DND-41 (cell line): ENCODE measurements around the gene TSPYL2.

Experiments used
- ATAC-seq: fragments of 200-7000 bp; cut with Tn5 transposase; 3 replicates; pipeline ENCODE4 v1.9.1; 2021; ENCODE audit warnings: low read depth; ENCODE audit not compliant: insufficient read depth
- DNase-seq: peaks from one replicate; pipeline ENCODE4 v3.0.0-alpha.2; 2020
- H2AFZ ChIP-seq: 2 replicates; pipeline ENCODE4 v1.6.0; 2012; ENCODE audit warnings: low read depth, low read length
- H3K27ac ChIP-seq: 2 replicates; pipeline ENCODE4 v1.5.1; 2012; ENCODE audit warnings: low read length, inconsistent platforms
- H3K27me3 ChIP-seq: fragments of 200-600 bp; sonication (generic); 2 replicates; pipeline ENCODE4 v1.6.0; 2012; ENCODE audit warnings: low read length, mild to moderate bottlenecking, inconsistent platforms; ENCODE audit not compliant: insufficient read depth, poor library complexity
- H3K36me3 ChIP-seq: 2 replicates; pipeline ENCODE4 v1.5.1; 2012; ENCODE audit warnings: low read length, inconsistent platforms; ENCODE audit not compliant: insufficient read depth
- H3K4me1 ChIP-seq: 2 replicates; pipeline ENCODE4 v1.5.1; 2012; ENCODE audit warnings: mild to moderate bottlenecking, low read length; ENCODE audit not compliant: insufficient read depth
- H3K4me2 ChIP-seq: 2 replicates; pipeline ENCODE4 v1.6.0; 2012; ENCODE audit warnings: mild to moderate bottlenecking, moderate library complexity, low read length, inconsistent platforms; ENCODE audit not compliant: insufficient read depth
- H3K4me3 ChIP-seq, 2 experiments: fragments of 200-600 bp in 1 of 2; shearing (Covaris generic) in 1 of 2; 2 replicates each; pipeline ENCODE4 v1.5.1; 2012 to 2016; ENCODE audit warnings: inconsistent platforms in 2 of 2, low read length in 2 of 2, mild to moderate bottlenecking in 2 of 2, low read depth in 1 of 2, moderate library complexity in 1 of 2
- H3K79me2 ChIP-seq: 2 replicates; pipeline ENCODE4 v1.6.0; 2012; ENCODE audit warnings: low read length, inconsistent platforms; ENCODE audit not compliant: insufficient read depth
- H3K9ac ChIP-seq: 2 replicates; pipeline ENCODE4 v1.6.0; 2012; ENCODE audit warnings: low read depth, mild to moderate bottlenecking, inconsistent platforms, low read length, moderate library complexity
- H3K9me3 ChIP-seq: 2 replicates; pipeline ENCODE4 v1.5.1; 2012; ENCODE audit warnings: low read length, moderate library complexity, mild to moderate bottlenecking, inconsistent platforms; ENCODE audit not compliant: insufficient read depth, severe bottlenecking
- H4K20me1 ChIP-seq: 2 replicates; pipeline ENCODE4 v1.6.0; 2012; ENCODE audit warnings: low read length; ENCODE audit not compliant: insufficient read depth
- CTCF ChIP-seq: IDR thresholded peaks from 2 replicates; pipeline ENCODE4 v1.5.1; 2012; ENCODE audit warnings: borderline replicate concordance, low read length, moderate library complexity, mild to moderate bottlenecking; ENCODE audit not compliant: poor library complexity, severe bottlenecking; ENCODE audit errors: extremely low read depth
- EZH2 ChIP-seq: IDR thresholded peaks from 3 replicates; pipeline ENCODE4 v1.6.1; 2012; ENCODE audit warnings: borderline replicate concordance, low read depth, mild to moderate bottlenecking, moderate library complexity, low read length, inconsistent platforms; ENCODE audit not compliant: severe bottlenecking

The TSPYL2 gene

GRCh38 chrX:53135581-53135980 is 53.4 kb downstream of the TSPYL2 start:
- Histone ChIP-seq H3K4me1 (no peaks in the 10 kb centered on the region), H3K27ac (no peak overlapping the region), H3K27me3 (no peaks in the 10 kb centered on the region)

More at GRCh38 chrX:53135581-53135980, 53.4 kb downstream of the TSPYL2 start:
- Histone ChIP-seq H3K4me2 (no peak overlapping the region), H3K79me2 (no peaks in the 10 kb centered on the region; the same call in 1 of the 2 replicates), H3K36me3 (peaks cover 11% of the 10 kb centered on the region), H4K20me1 (no peaks in the 10 kb centered on the region), H3K4me3 (no peak overlapping the region), H3K9ac (no peak overlapping the region), H2AFZ (no peak overlapping the region), H3K9me3 (no peaks in the 10 kb centered on the region)
- ATAC-seq (no peak), DNase-seq (no peak)
- TF ChIP-seq EZH2 (no peak), CTCF (no peak)
